ENCODE results near the gene C2CD3.

Gene C2CD3

GRCh38 chr11:74196781-74197486 is 26.1 kb upstream of the C2CD3 start:
- TF ChIP-seq TAF1 (IDR thresholded peaks at IDR 0.05; ENCODE audit: borderline replicate concordance, insufficient read depth, low read length) (no peak), POLR2AphosphoS5 (IDR thresholded peaks at IDR 0.05; ENCODE audit: low read depth, low read length) (no peak), SIN3A (IDR thresholded peaks at IDR 0.05; ENCODE audit: borderline replicate concordance, insufficient read depth, low read length) (no peak), REST (IDR thresholded peaks at IDR 0.05; ENCODE audit: insufficient read depth in 1 of 2, low read depth in 2 of 2, low read length in 2 of 2) (no peak), FOXP2 (optimal IDR thresholded peaks at IDR 0.05; ENCODE audit: borderline replicate concordance, extremely low read depth, extremely low read length, insufficient read depth) (no peak)

GRCh38 chr11:74195828-74196227 is 25.0 kb upstream of the C2CD3 start:
- TF ChIP-seq POLR2AphosphoS5 (IDR thresholded peaks at IDR 0.05; ENCODE audit: low read depth, low read length) (no peak), REST (IDR thresholded peaks at IDR 0.05; ENCODE audit: insufficient read depth in 1 of 2, low read depth in 2 of 2, low read length in 2 of 2) (no peak), TAF1 (IDR thresholded peaks at IDR 0.05; ENCODE audit: borderline replicate concordance, insufficient read depth, low read length) (no peak), SIN3A (IDR thresholded peaks at IDR 0.05; ENCODE audit: borderline replicate concordance, insufficient read depth, low read length) (no peak), FOXP2 (optimal IDR thresholded peaks at IDR 0.05; ENCODE audit: borderline replicate concordance, extremely low read depth, extremely low read length, insufficient read depth) (no peak)

- TF ChIP-seq SIN3A (IDR thresholded peaks at IDR 0.05; ENCODE audit: borderline replicate concordance, insufficient read depth, low read length) (no peak), TAF1 (IDR thresholded peaks at IDR 0.05; ENCODE audit: borderline replicate concordance, insufficient read depth, low read length) (no peak), POLR2AphosphoS5 (IDR thresholded peaks at IDR 0.05; ENCODE audit: low read depth, low read length) (no peak), FOXP2 (optimal IDR thresholded peaks at IDR 0.05; ENCODE audit: borderline replicate concordance, extremely low read depth, extremely low read length, insufficient read depth) (no peak), REST (IDR thresholded peaks at IDR 0.05; ENCODE audit: insufficient read depth in 1 of 2, low read depth in 2 of 2, low read length in 2 of 2) (no peak)
Measured at GRCh38 chr11:74185695-74186094, 14.9 kb upstream of the C2CD3 start.

- TF ChIP-seq FOXP2 (optimal IDR thresholded peaks at IDR 0.05; ENCODE audit: borderline replicate concordance, extremely low read depth, extremely low read length, insufficient read depth) (no peak), TAF1 (IDR thresholded peaks at IDR 0.05; ENCODE audit: borderline replicate concordance, insufficient read depth, low read length) (no peak), REST (IDR thresholded peaks at IDR 0.05; ENCODE audit: insufficient read depth in 1 of 2, low read depth in 2 of 2, low read length in 2 of 2) (no peak), POLR2AphosphoS5 (IDR thresholded peaks at IDR 0.05; ENCODE audit: low read depth, low read length) (no peak), SIN3A (IDR thresholded peaks at IDR 0.05; ENCODE audit: borderline replicate concordance, insufficient read depth, low read length) (no peak)
Measured at GRCh38 chr11:74185285-74185684, 14.5 kb upstream of the C2CD3 start.
